Immature natural killer cell (primary cell): ENCODE measurements around the gene DRICH1. TPM values are rescaled to one million over a fixed set of nuclear protein-coding genes. Genes with fewer than 3 reads are reported as not detected.
"Not testable (repeated sequence)": the region's sequence is repeated elsewhere in the genome, so short reads cannot be mapped to it uniquely, and the experiment has no call there.

ENCODE experiments used
- DNase-seq, 3 donors: peaks; one replicate each; pipeline ENCODE4 v3.0.0; 2022; ENCODE audit warnings: mixed read lengths in 1 of 3
- H3K27ac Mint-ChIP-seq, 6 donors: one replicate each; pipeline ENCODE4 v1.8.0; 2020; ENCODE audit warnings: mixed read lengths in 6 of 6, mild to moderate bottlenecking in 5 of 6, inconsistent platforms in 4 of 6, moderate library complexity in 3 of 6
- H3K27me3 Mint-ChIP-seq, 3 donors: one replicate each; pipeline ENCODE4 v1.8.0; 2020 to 2021; ENCODE audit warnings: low read depth in 3 of 3, mild to moderate bottlenecking in 3 of 3, mixed read lengths in 3 of 3, moderate library complexity in 3 of 3, inconsistent platforms in 1 of 3
- H3K36me3 Mint-ChIP-seq, 3 donors: one replicate each; pipeline ENCODE4 v1.8.0; 2020; ENCODE audit warnings: mixed read lengths in 3 of 3, inconsistent platforms in 2 of 3, mild to moderate bottlenecking in 2 of 3
- H3K4me1 Mint-ChIP-seq, 2 donors: one replicate each; pipeline ENCODE4 v1.8.0; 2020; ENCODE audit warnings: inconsistent platforms in 2 of 2, mild to moderate bottlenecking in 2 of 2, mixed read lengths in 2 of 2, moderate library complexity in 1 of 2
- H3K4me3 Mint-ChIP-seq, 5 donors: one replicate each; pipeline ENCODE4 v1.8.0; 2020; ENCODE audit warnings: mild to moderate bottlenecking in 5 of 5, mixed read lengths in 5 of 5, inconsistent platforms in 3 of 5, moderate library complexity in 3 of 5
- H3K9me3 Mint-ChIP-seq, 6 donors: one replicate each; pipeline ENCODE4 v1.8.0; 2020; ENCODE audit warnings: mild to moderate bottlenecking in 6 of 6, mixed read lengths in 6 of 6, inconsistent platforms in 4 of 6, moderate library complexity in 3 of 6
- polyA plus RNA-seq, 3 donors: library from polyadenylated mRNA; unstranded; fragments of 300-500 nt; fragmentation: Illumina TruSeq; gene quantifications; one replicate each; pipeline ENCODE4 v1.2.3, GENCODE V29; 2021

The DRICH1 gene
- polyA plus RNA-seq, 3 donors from 2014 or later: not detected

DNA sequence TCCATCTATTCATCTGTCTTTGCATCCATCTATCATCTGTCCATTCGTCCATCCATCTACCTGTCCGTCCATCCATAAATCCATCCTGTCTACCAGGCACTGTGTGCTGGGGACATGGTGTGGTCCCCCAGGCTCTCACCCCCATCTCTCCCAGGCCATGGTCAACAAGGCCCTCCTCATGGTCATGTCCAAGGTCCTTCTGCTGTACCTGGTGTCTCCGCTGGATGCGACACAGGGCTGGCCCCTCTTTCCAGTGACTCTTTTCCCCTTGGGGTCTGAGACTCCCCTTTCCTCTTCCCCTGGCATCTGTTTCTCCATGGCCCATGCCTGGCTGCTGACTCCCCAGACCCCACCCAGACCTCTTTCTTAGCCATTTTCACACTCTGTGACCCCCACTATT, 56.5 kb downstream of the DRICH1 start:
- H3K27ac Mint-ChIP-seq: no peak overlapping the region
- no peaks in the 10 kb centered on the region for H3K36me3 Mint-ChIP-seq
- no peaks in the 10 kb centered on the region for H3K4me1 Mint-ChIP-seq
- H3K4me3 Mint-ChIP-seq: no peak overlapping the region
- no peaks in the 10 kb centered on the region for H3K9me3 Mint-ChIP-seq
- DNase-seq: no peak
- peaks cover 0 to 6% (median 4%) of the 10 kb centered on the region in 3 donors for H3K27me3 Mint-ChIP-seq

- Mint-ChIP-seq H3K27me3 (peaks cover 0 to 6% (median 4%) of the 10 kb centered on the region in 3 donors), H3K4me1 (no peaks in the 10 kb centered on the region), H3K4me3 (no peak overlapping the region), H3K27ac (no peak overlapping the region), H3K36me3 (no peaks in the 10 kb centered on the region), H3K9me3 (no peaks in the 10 kb centered on the region)
- no peak for DNase-seq
Measured at GRCh38 chr22:23574877-23575276, 57.2 kb downstream of the DRICH1 start.

- Mint-ChIP-seq H3K4me1 (no peaks in the 10 kb centered on the region), H3K27me3 (peaks cover 0 to 6% (median 4%) of the 10 kb centered on the region in 3 donors), H3K36me3 (no peaks in the 10 kb centered on the region), H3K9me3 (no peaks in the 10 kb centered on the region), H3K4me3 (no peak overlapping the region), H3K27ac (no peak overlapping the region)
- no peak for DNase-seq
Measured at GRCh38 chr22:23574371-23574811, 57.7 kb downstream of the DRICH1 start.

DNA sequence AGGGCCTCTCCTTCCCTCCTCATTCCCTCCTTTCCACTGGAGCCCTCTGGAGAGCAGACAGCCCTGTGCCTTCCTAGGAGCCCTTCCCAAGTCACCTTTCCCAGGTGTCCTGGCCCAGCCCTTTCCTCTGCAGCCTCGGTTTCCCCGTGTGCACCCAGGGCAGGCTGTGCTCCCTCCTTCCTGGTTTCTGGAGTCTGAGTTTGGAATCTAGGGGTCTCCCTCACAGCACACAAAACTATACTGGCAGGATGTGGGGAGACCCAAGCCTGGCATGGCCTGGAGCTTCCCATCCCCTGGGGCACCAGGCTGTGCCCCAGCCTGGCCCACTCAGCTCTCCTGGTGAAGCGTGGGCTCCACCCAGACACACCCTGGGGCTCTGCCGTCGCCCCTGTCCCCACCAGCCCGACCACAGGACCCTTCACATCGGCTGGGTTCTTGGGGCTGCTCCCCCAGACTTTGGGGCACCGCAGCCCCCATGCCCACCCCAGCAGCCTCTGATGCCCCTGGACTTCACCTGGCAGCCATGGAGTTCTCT, 58.4 kb downstream of the DRICH1 start:
- H3K4me1 Mint-ChIP-seq, DNase-seq, H3K9me3 Mint-ChIP-seq, H3K4me3 Mint-ChIP-seq, H3K27me3 Mint-ChIP-seq, H3K36me3 Mint-ChIP-seq, H3K27ac Mint-ChIP-seq: not testable (repeated sequence)

DNA sequence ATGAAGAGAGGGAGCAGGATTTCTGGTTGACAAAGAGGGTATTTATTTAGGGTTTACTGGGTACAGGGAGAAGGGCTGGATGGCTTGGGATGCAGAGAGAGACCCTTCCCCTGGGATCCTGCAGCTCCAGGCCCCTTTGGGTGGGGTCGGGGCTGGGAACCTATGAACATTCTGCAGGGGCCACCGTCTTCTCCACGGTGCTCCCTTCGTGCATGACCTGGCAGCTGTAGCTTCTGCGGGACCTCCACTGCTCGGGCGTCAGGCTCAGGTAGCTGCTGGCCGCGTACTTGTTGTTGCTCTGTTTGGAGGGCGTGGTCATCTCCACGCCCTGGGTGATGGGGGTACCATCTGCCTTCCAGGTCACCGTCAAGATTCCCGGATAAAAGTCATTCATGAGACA, 59.0 kb downstream of the DRICH1 start:
- not testable (repeated sequence) for H3K27me3 Mint-ChIP-seq, DNase-seq, H3K9me3 Mint-ChIP-seq, H3K36me3 Mint-ChIP-seq, H3K27ac Mint-ChIP-seq, H3K4me3 Mint-ChIP-seq, H3K4me1 Mint-ChIP-seq

- no peaks in the 10 kb centered on the region for H3K9me3 Mint-ChIP-seq
- no peaks in the 10 kb centered on the region for H3K4me1 Mint-ChIP-seq
- no peaks in the 10 kb centered on the region for H3K36me3 Mint-ChIP-seq
- DNase-seq: no peak
- no peak overlapping the region for H3K27ac Mint-ChIP-seq
- peaks cover 0 to 9% (median 4%) of the 10 kb centered on the region in 3 donors for H3K27me3 Mint-ChIP-seq
- no peak overlapping the region for H3K4me3 Mint-ChIP-seq
Measured at GRCh38 chr22:23571486-23571885, 60.6 kb downstream of the DRICH1 start.

DNA sequence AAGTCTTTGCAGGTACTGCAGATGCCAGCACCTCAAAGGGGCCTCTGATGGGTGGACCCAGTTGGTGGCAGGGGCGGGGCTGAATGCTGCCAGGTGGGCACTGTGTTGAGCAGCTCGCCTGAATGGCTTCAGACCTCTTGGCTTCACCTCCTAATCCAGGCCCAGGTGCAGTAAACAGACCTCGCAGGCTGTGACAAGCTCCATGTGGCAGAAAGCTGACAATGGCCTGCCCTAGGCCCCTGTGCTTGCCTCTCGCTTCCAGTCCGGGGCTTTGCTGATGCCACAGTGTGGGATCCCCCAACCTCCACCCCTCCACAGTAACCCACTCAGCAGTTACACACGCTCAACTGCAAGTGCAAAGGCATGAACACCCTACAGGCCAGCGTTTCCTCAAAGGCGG, 61.4 kb downstream of the DRICH1 start:
- H3K4me3 Mint-ChIP-seq: no peak overlapping the region
- DNase-seq: no peak

DNA sequence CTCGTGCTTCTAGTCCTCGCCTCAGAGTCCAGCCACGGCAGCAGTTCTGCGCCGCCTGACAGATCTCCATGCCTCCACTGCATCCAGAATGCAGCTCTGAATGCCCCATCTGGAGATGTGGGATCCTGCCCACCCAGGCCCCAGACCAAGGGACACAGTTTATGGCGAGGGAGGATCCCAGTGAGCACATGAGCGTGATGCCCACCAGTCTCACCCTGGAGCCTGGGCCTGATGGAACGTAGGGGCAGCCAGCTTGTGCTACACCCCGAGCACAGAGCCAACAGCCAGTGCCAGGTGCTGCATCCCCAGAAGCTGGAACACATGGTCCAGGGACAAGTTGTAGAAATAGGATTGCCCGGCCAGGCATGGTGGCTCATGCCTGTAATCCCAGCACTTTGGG, 62.4 kb downstream of the DRICH1 start:
- Mint-ChIP-seq H3K27me3 (peaks cover 0 to 5% (median 3%) of the 10 kb centered on the region in 3 donors), H3K27ac (peak overlapping the region in 1 of 6 donors; percentile 29), H3K9me3 (no peaks in the 10 kb centered on the region), H3K36me3 (no peaks in the 10 kb centered on the region), H3K4me3 (no peak overlapping the region), H3K4me1 (peaks cover 6 to 8% of the 10 kb centered on the region in 2 donors)
- no peak for DNase-seq

More for the DNA sequence above, 61.4 kb downstream of the DRICH1 start:
- Mint-ChIP-seq H3K36me3 (no peaks in the 10 kb centered on the region), H3K27ac (no peak overlapping the region), H3K9me3 (no peaks in the 10 kb centered on the region), H3K4me1 (peaks cover 2 to 4% of the 10 kb centered on the region in 2 donors), H3K27me3 (peaks cover 0 to 7% (median 5%) of the 10 kb centered on the region in 3 donors)

- Mint-ChIP-seq H3K4me3 (no peak overlapping the region), H3K27me3 (peaks cover 0 to 9% (median 3%) of the 10 kb centered on the region in 3 donors), H3K27ac (no peak overlapping the region), H3K36me3 (no peaks in the 10 kb centered on the region), H3K4me1 (peaks cover 6 to 8% of the 10 kb centered on the region in 2 donors), H3K9me3 (no peaks in the 10 kb centered on the region)
- DNase-seq: no peak
Measured at GRCh38 chr22:23569291-23569690, 62.8 kb downstream of the DRICH1 start.

GRCh38 chr22:23566705-23567475, 65.2 kb downstream of the DRICH1 start:
- Mint-ChIP-seq H3K4me3 (peak overlapping the region; percentile 52 to 70 (median 60)), H3K27me3 (peaks cover 0 to 12% (median 3%) of the 10 kb centered on the region in 3 donors), H3K36me3 (no peaks in the 10 kb centered on the region), H3K27ac (no peak overlapping the region), H3K9me3 (no peaks in the 10 kb centered on the region), H3K4me1 (peaks cover 6 to 8% of the 10 kb centered on the region in 2 donors)
- no peak for DNase-seq

GRCh38 chr22:23565915-23566704, 66.0 kb downstream of the DRICH1 start:
- Mint-ChIP-seq H3K9me3 (no peaks in the 10 kb centered on the region), H3K4me3 (peak overlapping the region; percentile 81 to 91 (median 88)), H3K27ac (peak overlapping the region in 2 of 6 donors; percentile 26 to 56), H3K4me1 (peaks cover 6 to 8% of the 10 kb centered on the region in 2 donors), H3K36me3 (no peaks in the 10 kb centered on the region), H3K27me3 (peaks cover 0 to 12% (median 3%) of the 10 kb centered on the region in 3 donors)
- no peak for DNase-seq

DNA sequence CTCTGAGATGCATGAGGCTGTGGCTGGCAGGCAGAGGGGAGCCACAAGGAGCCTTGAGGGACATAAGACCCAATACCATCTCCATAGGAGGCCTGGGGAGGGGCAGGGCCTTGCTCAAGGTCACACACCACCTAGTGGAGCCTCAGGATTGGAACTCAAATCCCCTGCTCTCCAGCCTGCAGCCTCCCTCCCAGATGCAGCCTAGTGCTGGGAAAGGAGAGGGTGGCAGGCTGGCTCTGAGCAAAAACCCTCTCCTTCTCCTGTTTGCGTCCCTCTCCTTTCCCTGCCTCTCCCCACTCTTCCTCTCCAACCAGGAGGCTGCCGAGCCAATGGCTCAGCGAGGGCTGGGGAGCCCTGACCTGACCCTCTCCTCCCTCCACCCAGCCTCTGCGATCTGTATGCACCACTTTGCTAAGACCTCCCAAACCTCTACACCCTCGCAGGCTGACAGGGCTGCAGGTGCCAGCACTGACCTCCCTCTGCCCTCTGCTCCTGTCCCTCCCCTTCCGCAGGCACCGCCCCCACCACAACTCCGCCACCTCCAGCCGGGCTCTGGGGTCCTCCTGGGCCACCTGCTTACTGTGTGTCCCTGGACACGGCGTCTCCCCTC, 66.7 kb downstream of the DRICH1 start:
- no peaks in the 10 kb centered on the region for H3K9me3 Mint-ChIP-seq
- H3K27ac Mint-ChIP-seq: peak overlapping the region in 1 of 6 donors; percentile 56
- peak in 1 of 3 donors; percentile 12 for DNase-seq
- H3K36me3 Mint-ChIP-seq: no peaks in the 10 kb centered on the region
- peak overlapping the region; percentile 81 to 91 (median 88) for H3K4me3 Mint-ChIP-seq
- H3K27me3 Mint-ChIP-seq: peaks cover 0 to 12% (median 3%) of the 10 kb centered on the region in 3 donors
- peaks cover 6 to 8% of the 10 kb centered on the region in 2 donors for H3K4me1 Mint-ChIP-seq

GRCh38 chr22:23564276-23564675, 67.8 kb downstream of the DRICH1 start:
- no peak for DNase-seq
- Mint-ChIP-seq H3K27ac (no peak overlapping the region), H3K4me3 (peak overlapping the region in 3 of 5 donors; percentile 18 to 30 (median 18)), H3K4me1 (peaks cover 6 to 8% of the 10 kb centered on the region in 2 donors), H3K36me3 (no peaks in the 10 kb centered on the region), H3K27me3 (peaks cover 0 to 12% (median 8%) of the 10 kb centered on the region in 3 donors), H3K9me3 (no peaks in the 10 kb centered on the region)
